B cell (primary cell): ENCODE measurements around the gene ATAD2B. TPM values are rescaled to one million over a fixed set of nuclear protein-coding genes. Genes with fewer than 3 reads are reported as not detected.

ENCODE experiments used
- ATAC-seq: fragments of 200-7000 bp; cut with Tn5 transposase; one replicate; pipeline ENCODE4 v1.10.0; 2021; ENCODE audit warnings: low read depth, mild to moderate bottlenecking, moderate number of reproducible peaks, moderate library complexity
- CTCF ChIA-PET: fragments of 350-600 bp; sonication (Branson Sonifier 250); formaldehyde crosslinking; loops from one replicate; lab custom pipeline; 2021; ENCODE audit warnings: antibody characterized with exemption, inconsistent platforms; lab: Charles Lee
- POLR2A ChIA-PET: fragments of 350-600 bp; sonication (Branson Sonifier 250); formaldehyde crosslinking; loops from one replicate; lab custom pipeline; 2021; ENCODE audit warnings: antibody characterized with exemption; lab: Charles Lee
- DNase-seq: peaks from one replicate; pipeline ENCODE4 v3.0.0; 2013
- H2AFZ ChIP-seq: 2 replicates; pipeline ENCODE4 v1.6.1; 2012; ENCODE audit warnings: mild to moderate bottlenecking, low read depth, low read length; ENCODE audit not compliant: insufficient read depth, poor library complexity, severe bottlenecking
- H3K27ac ChIP-seq, 2 donors: 1 replicate in 1 of 2; 2 replicates in 1 of 2; pipeline ENCODE4 v1.5.1; 2012 to 2013; ENCODE audit warnings: low read length in 2 of 2, mild to moderate bottlenecking in 2 of 2, moderate library complexity in 1 of 2
- H3K27me3 ChIP-seq, 4 experiments: fragments of 200-600 bp in 1 of 4; sonication (generic) in 1 of 4; replicated peaks in 1 of 4; 1 replicate in 2 of 4; 2 replicates in 2 of 4; pipeline versions ENCODE4 v1.6.1 to v1.7.0; 2013 to 2016; ENCODE audit warnings: low read length in 3 of 4, mild to moderate bottlenecking in 2 of 4, mixed read lengths in 1 of 4, moderate library complexity in 1 of 4; ENCODE audit not compliant: insufficient read depth in 4 of 4, control insufficient read depth in 3 of 4; ENCODE audit errors: control extremely low read depth in 1 of 4
- H3K36me3 ChIP-seq, 2 experiments: replicated peaks in 1 of 2; 1 replicate in 1 of 2; 2 replicates in 1 of 2; pipeline versions ENCODE4 v1.6.1 to v1.7.1; 2013; ENCODE audit warnings: low read length in 1 of 2; ENCODE audit not compliant: insufficient read depth in 2 of 2, control insufficient read depth in 1 of 2; ENCODE audit errors: control extremely low read depth in 1 of 2, extremely low read depth in 1 of 2
- H3K4me1 ChIP-seq, 2 donors: fragments of 200-600 bp in 1 of 2; sonication (generic) in 1 of 2; 1 replicate in 1 of 2; 2 replicates in 1 of 2; pipeline versions ENCODE4 v1.5.1 to v1.6.1; 2013 to 2017; ENCODE audit warnings: low read length in 2 of 2; ENCODE audit not compliant: control insufficient read depth in 2 of 2, insufficient read depth in 2 of 2
- H3K4me2 ChIP-seq: replicated peaks from 2 replicates; pipeline ENCODE3; 2012; ENCODE audit warnings: mild to moderate bottlenecking, low read depth, low read length; ENCODE audit not compliant: poor library complexity, severe bottlenecking
- H3K4me3 ChIP-seq, 5 experiments: fragments of 200-600 bp in 1 of 5; sonication (generic) in 1 of 5; 1 replicate in 3 of 5; 2 replicates in 2 of 5; pipeline versions ENCODE4 v1.5.1 to v1.7.0; 2011 to 2016; ENCODE audit warnings: low read length in 4 of 5, mild to moderate bottlenecking in 4 of 5, low read depth in 2 of 5, control low read depth in 1 of 5, moderate library complexity in 1 of 5; ENCODE audit not compliant: insufficient read depth in 1 of 5; ENCODE audit errors: control extremely low read depth in 1 of 5, extremely low read depth in 1 of 5
- H3K79me2 ChIP-seq: fragments of 200-600 bp; sonication (generic); one replicate; pipeline ENCODE4 v1.6.0; 2016; ENCODE audit warnings: low read length; ENCODE audit not compliant: control insufficient read depth, insufficient read depth
- H3K9ac ChIP-seq: fragments of 200-600 bp; sonication (generic); 2 replicates; pipeline ENCODE4 v1.6.1; 2017; ENCODE audit warnings: mild to moderate bottlenecking, low read length, moderate library complexity
- H3K9me3 ChIP-seq, 3 donors: one replicate each; pipeline versions ENCODE4 v1.6.1 to v1.7.1; 2013; ENCODE audit warnings: low read length in 2 of 3; ENCODE audit not compliant: control insufficient read depth in 2 of 3, insufficient read depth in 1 of 3; ENCODE audit errors: control extremely low read depth in 1 of 3
- H4K20me1 ChIP-seq: 2 replicates; pipeline ENCODE4 v1.6.0; 2012; ENCODE audit warnings: mild to moderate bottlenecking, low read length; ENCODE audit not compliant: insufficient read depth, control insufficient read depth, poor library complexity, severe bottlenecking
- H3K27ac Mint-ChIP-seq: one replicate; pipeline ENCODE4 v1.8.0; 2021; ENCODE audit warnings: mixed read lengths
- H3K27me3 Mint-ChIP-seq: one replicate; pipeline ENCODE4 v1.8.0; 2021; ENCODE audit warnings: mixed read lengths
- H3K4me1 Mint-ChIP-seq: one replicate; pipeline ENCODE4 v1.8.0; 2021; ENCODE audit warnings: mixed read lengths
- H3K4me3 Mint-ChIP-seq: one replicate; pipeline ENCODE4 v1.8.0; 2021; ENCODE audit warnings: mixed read lengths
- H3K9me3 Mint-ChIP-seq: one replicate; pipeline ENCODE4 v1.8.0; 2022; ENCODE audit warnings: mixed read lengths; ENCODE audit not compliant: insufficient read depth
- CTCF ChIP-seq: fragments of 200-600 bp; IDR thresholded peaks from one replicate; pipeline ENCODE4 v1.8.0; 2022; ENCODE audit warnings: antibody characterized with exemption, mild to moderate bottlenecking
- EZH2 ChIP-seq: IDR thresholded peaks from 2 replicates; pipeline ENCODE4 v1.6.1; 2012; ENCODE audit warnings: borderline replicate concordance, low read depth, mild to moderate bottlenecking, moderate library complexity, low read length; ENCODE audit not compliant: insufficient read depth, poor library complexity, severe bottlenecking
- WGBS: methylation state at CpG from one replicate; pipeline ENCODE4 v1.1.5; 2013; ENCODE audit warnings: missing lambda C conversion rate; ENCODE audit not compliant: insufficient coverage; 5-methylcytosine and 5-hydroxymethylcytosine counted together
- intact Hi-C: fragments of 100-400 bp; cut with micrococcal nuclease; formaldehyde crosslinking; loops from one replicate; pipeline ENCODE4 v1.10.0; 2022
- polyA plus RNA-seq: library from polyadenylated mRNA; depleted of rRNA; stranded (reverse); fragments of >200 nt; gene quantifications from 2 replicates; pipeline ENCODE4 v1.2.3, GENCODE V29; 2012
- total RNA-seq, 2 donors: library from RNA; stranded (reverse); fragments of 120-200 nt in 1 of 2; gene quantifications; 1 replicate in 1 of 2; 2 replicates in 1 of 2; pipeline versions ENCODE4 v1.2.3 to v1.2.4, GENCODE V29; 2013 to 2022

ATAD2B gene
- total and polyA plus RNA-seq, 2 donors (not counting 1 experiment from before 2014, with no cell fraction given), result 5.1 to 90.8 TPM

GRCh38 chr2:23925702-23926289, 1.1 kb downstream of the ATAD2B start:
- Histone ChIP-seq H3K36me3 (peaks cover 0 to 4% of the 10 kb centered on the region in 2 experiments), H4K20me1 (peaks cover 50% of the 10 kb centered on the region), H2AFZ (peak overlapping the region; percentile 86), H3K4me3 (peak overlapping the region; percentile 58 to 100 (median 98)), H3K4me2 (peak overlapping the region; percentile 93), H3K27ac (peak overlapping the region; percentile 96 to 99), H3K9ac (peak overlapping the region; percentile 100), H3K27me3 (no peaks in the 10 kb centered on the region), H3K79me2 (peaks cover 66% of the 10 kb centered on the region), H3K9me3 (no peaks in the 10 kb centered on the region), H3K4me1 (peaks cover 18 to 26% of the 10 kb centered on the region in 2 donors)
- POLR2A ChIA-PET, result interaction anchor here (1.2 to 3.9 kb wide), 9 partner anchors 8 to 158 kb away, joined by 3 to 47 read pairs (median 20); partner anchors contain the start of genes SF3B6, TP53I3, UBXN2A and WDCP
- Mint-ChIP-seq H3K27me3 (no peaks in the 10 kb centered on the region), H3K9me3 (no peaks in the 10 kb centered on the region), H3K4me3 (peak overlapping the region; percentile 96), H3K4me1 (peaks cover 57% of the 10 kb centered on the region), H3K27ac (peak overlapping the region; percentile 97)
- peak; percentile 92 for DNase-seq
- ATAC-seq, result peak; percentile 54
- intact Hi-C loops, result loop anchor here (1.0 to 10.0 kb wide), 5 partner anchors 33 to 1747 kb away; partner anchors contain the start of gene DTNB
- WGBS, result 2% methylated on average over 10 of the region's 13 CpGs
- no peak for TF ChIP-seq CTCF
- no peak for TF ChIP-seq EZH2
- CTCF ChIA-PET, result interaction anchor here (0.5 to 5.5 kb wide), 16 partner anchors 11 to 865 kb away, joined by 3 to 66 read pairs (median 4); partner anchors contain the start of genes FKBP1B, SF3B6, TP53I3 and UBXN2A
